GM19452 (cell line): Measurements from ENCODE around the gene RMI2.
"Not testable (repeated sequence)": the region's sequence is repeated elsewhere in the genome, so short reads cannot be mapped to it uniquely, and the experiment has no call there.

Experiments
- ATAC-seq: cut with Tn5 transposase; IDR thresholded peaks from one replicate; pipeline ENCODE4 v1.9.1; 2021; ENCODE audit not compliant: unreplicated experiment

Gene RMI2

GRCh38 chr16:11345040-11345862 lies at the start of gene RMI2:
Gene RMI2 (plus strand): TSS chr16:11345459. CDS start chr16:11345472, 13 bp downstream.
- peak; percentile 98 for ATAC-seq

GRCh38 chr16:11295672-11296071 lies 49.6 kb upstream of the RMI2 start:
- no peak for ATAC-seq

- ATAC-seq, result no peak
Observed at GRCh38 chr16:11296351-11296705, 48.9 kb upstream of the RMI2 start.

GRCh38 chr16:11296706-11297491 lies 48.4 kb upstream of the RMI2 start:
- ATAC-seq, result peak; percentile 21

GRCh38 chr16:11297492-11298142 lies 47.6 kb upstream of the RMI2 start:
- ATAC-seq, result peak; percentile 83

GRCh38 chr16:11298143-11298900 lies 46.9 kb upstream of the RMI2 start:
- no peak for ATAC-seq

GRCh38 chr16:11298950-11299547 lies 46.2 kb upstream of the RMI2 start:
- ATAC-seq, result not testable (repeated sequence)

- no peak for ATAC-seq
Observed at GRCh38 chr16:11299865-11300559, 45.2 kb upstream of the RMI2 start.

GRCh38 chr16:11300560-11300892 lies 44.7 kb upstream of the RMI2 start:
- no peak for ATAC-seq

- no peak for ATAC-seq
Observed at GRCh38 chr16:11301645-11302501, 43.4 kb upstream of the RMI2 start.

- no peak for ATAC-seq
Observed at GRCh38 chr16:11302977-11303376, 42.3 kb upstream of the RMI2 start.

- no peak for ATAC-seq
Observed at GRCh38 chr16:11303405-11304138, 41.7 kb upstream of the RMI2 start.

- no peak for ATAC-seq
Observed at GRCh38 chr16:11306381-11306780, 38.9 kb upstream of the RMI2 start.

- ATAC-seq, result no peak
Observed at GRCh38 chr16:11306997-11307638, 38.1 kb upstream of the RMI2 start.

- no peak for ATAC-seq
Observed at GRCh38 chr16:11307639-11308492, 37.4 kb upstream of the RMI2 start.

GRCh38 chr16:11308493-11309283 lies 36.6 kb upstream of the RMI2 start:
- no peak for ATAC-seq
